Transverse colon (tissue), 4 donors: ENCODE results near the gene REG1B. TPM values are rescaled to one million over a fixed set of nuclear protein-coding genes. Genes with fewer than 3 reads are reported as not detected.
"Not testable (repeated sequence)": the region's sequence is repeated elsewhere in the genome, so short reads cannot be mapped to it uniquely, and the experiment has no call there.

Experiments
- DNase-seq: peaks from one replicate; pipeline ENCODE4 v3.0.0-alpha.2; 2019
- H3K27ac ChIP-seq, 4 donors: fragments of 200-600 bp; sonication (generic); 2 replicates each; pipeline ENCODE4 v1.5.1; 2016 to 2018; ENCODE audit warnings: inconsistent platforms in 4 of 4
- H3K27me3 ChIP-seq: fragments of 200-600 bp; sonication (generic); 2 replicates; pipeline ENCODE4 v1.5.1; 2017; ENCODE audit warnings: inconsistent platforms
- H3K36me3 ChIP-seq, 4 donors: fragments of 200-600 bp; sonication (generic); 2 replicates each; pipeline ENCODE4 v1.5.1; 2017 to 2019; ENCODE audit warnings: inconsistent platforms in 4 of 4
- H3K4me1 ChIP-seq, 4 donors: fragments of 200-600 bp; sonication (generic); 2 replicates each; pipeline ENCODE4 v1.5.1; 2017 to 2020; ENCODE audit warnings: inconsistent platforms in 4 of 4
- H3K4me3 ChIP-seq, 4 donors: fragments of 200-600 bp; sonication (generic); 1 replicate in 1 of 4; 2 replicates in 3 of 4; pipeline versions ENCODE4 v1.5.1 to v1.6.1; 2017 to 2019; ENCODE audit warnings: inconsistent platforms in 4 of 4
- H3K9me3 ChIP-seq, 2 donors: fragments of 200-600 bp; sonication (generic); 2 replicates each; pipeline ENCODE4 v1.5.1; 2017 to 2019; ENCODE audit warnings: inconsistent platforms in 2 of 2
- EP300 ChIP-seq: sonication (generic); formaldehyde crosslinking; IDR thresholded peaks from one replicate; pipeline ENCODE4 v1.6.1; 2017; ENCODE audit warnings: antibody characterized with exemption, low read depth
- POLR2A ChIP-seq: fragments of 450-650 bp; IDR thresholded peaks from one replicate; pipeline ENCODE4 v1.6.1; 2016; ENCODE audit warnings: antibody characterized with exemption, mild to moderate bottlenecking, moderate library complexity
- POLR2AphosphoS5 ChIP-seq, 3 donors: sonication (generic); formaldehyde crosslinking; IDR thresholded peaks; one replicate each; pipeline ENCODE4 v1.6.1; 2016; ENCODE audit warnings: antibody characterized with exemption in 3 of 3
- WGBS, 2 donors: methylation state at CpG; one replicate each; pipeline ENCODE4 v1.1.5; 2018; ENCODE audit warnings: low coverage in 1 of 2; 5-methylcytosine and 5-hydroxymethylcytosine counted together
- in situ Hi-C, 4 donors: fragments of 200-750 bp; cut with MboI; loops; one replicate each; pipeline versions ENCODE4 v1.15.0 to v1.15.1; 2017; ENCODE audit warnings: low sequenced_read_pairs in 3 of 4, low pct_ligation_motif_present in 1 of 4, low pct_unique_long_range_greater_than_20kb in 1 of 4
- intact Hi-C: fragments of 100-400 bp; cut with DNase I; formaldehyde crosslinking; loops from one replicate; pipeline ENCODE4 v1.15.1; 2023; ENCODE audit warnings: low total_unique reads
- total RNA-seq, 4 donors: library from RNA; depleted of rRNA; stranded (reverse); fragments of >200 nt; gene quantifications; one replicate each; pipeline ENCODE4 v1.1.0, GENCODE V29; 2016
- TF ChIP-seq, protein P1 (sequence below), 5 experiments: fragments of 200-600 bp in 3 of 5; fragments of 450-650 bp in 2 of 5; sonication (generic) in 3 of 5; IDR thresholded peaks; 1 replicate in 2 of 5; 2 replicates in 3 of 5; pipeline ENCODE4 v1.5.1; 2016 to 2017; ENCODE audit warnings: antibody characterized with exemption in 5 of 5, inconsistent platforms in 3 of 5, mild to moderate bottlenecking in 2 of 5, moderate library complexity in 1 of 5

Gene REG1B
- total RNA-seq, 4 donors from 2014 or later = not detected

DNA sequence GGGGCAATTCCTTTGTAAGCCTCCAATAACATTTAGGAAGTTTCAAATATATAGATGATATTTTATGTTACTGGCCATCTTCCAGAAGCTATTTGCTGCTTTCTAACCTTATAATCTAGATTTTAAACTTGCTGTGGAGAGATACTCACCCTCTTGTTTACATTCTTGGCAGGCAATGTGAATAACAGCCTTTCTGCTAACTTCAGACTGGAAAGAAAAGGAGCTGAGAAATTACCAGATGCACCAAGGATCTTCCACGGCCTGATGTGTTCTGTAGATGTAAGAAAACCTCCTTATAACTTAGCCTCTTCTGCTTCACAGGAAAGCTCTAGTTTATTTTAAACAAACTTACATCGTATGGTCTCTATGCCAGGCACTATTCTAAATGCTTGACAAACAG is 16.7 kb downstream of the REG1B start:
- H3K27ac ChIP-seq = no peak overlapping the region
- H3K27me3 ChIP-seq = no peaks in the 10 kb centered on the region
- H3K4me1 ChIP-seq = no peaks in the 10 kb centered on the region
- intact Hi-C loops (no loop called here), in situ Hi-C loops (no loop called here)
- H3K36me3 ChIP-seq = no peaks in the 10 kb centered on the region
- no peak overlapping the region for H3K4me3 ChIP-seq
- no peak for TF ChIP-seq POLR2AphosphoS5 (IDR thresholded peaks at IDR 0.05)
- TF ChIP-seq, protein P1, sequence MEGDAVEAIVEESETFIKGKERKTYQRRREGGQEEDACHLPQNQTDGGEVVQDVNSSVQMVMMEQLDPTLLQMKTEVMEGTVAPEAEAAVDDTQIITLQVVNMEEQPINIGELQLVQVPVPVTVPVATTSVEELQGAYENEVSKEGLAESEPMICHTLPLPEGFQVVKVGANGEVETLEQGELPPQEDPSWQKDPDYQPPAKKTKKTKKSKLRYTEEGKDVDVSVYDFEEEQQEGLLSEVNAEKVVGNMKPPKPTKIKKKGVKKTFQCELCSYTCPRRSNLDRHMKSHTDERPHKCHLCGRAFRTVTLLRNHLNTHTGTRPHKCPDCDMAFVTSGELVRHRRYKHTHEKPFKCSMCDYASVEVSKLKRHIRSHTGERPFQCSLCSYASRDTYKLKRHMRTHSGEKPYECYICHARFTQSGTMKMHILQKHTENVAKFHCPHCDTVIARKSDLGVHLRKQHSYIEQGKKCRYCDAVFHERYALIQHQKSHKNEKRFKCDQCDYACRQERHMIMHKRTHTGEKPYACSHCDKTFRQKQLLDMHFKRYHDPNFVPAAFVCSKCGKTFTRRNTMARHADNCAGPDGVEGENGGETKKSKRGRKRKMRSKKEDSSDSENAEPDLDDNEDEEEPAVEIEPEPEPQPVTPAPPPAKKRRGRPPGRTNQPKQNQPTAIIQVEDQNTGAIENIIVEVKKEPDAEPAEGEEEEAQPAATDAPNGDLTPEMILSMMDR (IDR thresholded peaks at IDR 0.05) = no peak
- no peak for TF ChIP-seq POLR2A
- no peak for TF ChIP-seq EP300
- H3K9me3 ChIP-seq = no peaks in the 10 kb centered on the region
- DNase-seq = no peak
- WGBS, 2 donors = 50 to 65% methylated on average over 2 of the region's 2 CpGs

DNA sequence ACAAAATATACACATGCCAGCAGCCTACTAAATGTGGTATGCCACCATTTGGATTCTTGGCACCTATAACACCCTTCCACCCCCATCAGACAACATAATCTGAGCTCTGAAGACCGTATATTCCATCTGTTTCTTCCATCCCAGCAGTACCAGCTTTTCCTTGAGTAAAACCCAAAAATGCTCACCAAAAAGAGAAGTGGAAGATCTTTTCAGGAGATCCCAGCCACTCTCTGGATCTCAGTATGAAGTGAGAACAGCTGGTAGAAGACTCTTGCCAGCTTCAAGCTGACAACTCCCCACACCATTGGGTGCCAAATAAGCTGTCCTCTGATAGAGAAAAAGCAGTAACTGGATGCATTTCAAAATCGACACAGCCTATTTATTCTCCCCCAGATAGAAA is 22.6 kb downstream of the REG1B start:
- no peaks in the 10 kb centered on the region for H3K27me3 ChIP-seq
- H3K27ac ChIP-seq = no peak overlapping the region
- DNase-seq = no peak
- in situ Hi-C loops (no loop called here), intact Hi-C loops (no loop called here)
- no peaks in the 10 kb centered on the region for H3K4me1 ChIP-seq
- WGBS, 2 donors = 73 to 80% methylated on average over 1 to 2 of the region's 2 CpGs
- TF ChIP-seq POLR2A (no peak), EP300 (no peak), POLR2AphosphoS5 (IDR thresholded peaks at IDR 0.05) (no peak)
- TF ChIP-seq, protein P1 (IDR thresholded peaks at IDR 0.05) = no peak
- no peaks in the 10 kb centered on the region for H3K36me3 ChIP-seq
- H3K4me3 ChIP-seq = no peak overlapping the region
- no peaks in the 10 kb centered on the region for H3K9me3 ChIP-seq

DNA sequence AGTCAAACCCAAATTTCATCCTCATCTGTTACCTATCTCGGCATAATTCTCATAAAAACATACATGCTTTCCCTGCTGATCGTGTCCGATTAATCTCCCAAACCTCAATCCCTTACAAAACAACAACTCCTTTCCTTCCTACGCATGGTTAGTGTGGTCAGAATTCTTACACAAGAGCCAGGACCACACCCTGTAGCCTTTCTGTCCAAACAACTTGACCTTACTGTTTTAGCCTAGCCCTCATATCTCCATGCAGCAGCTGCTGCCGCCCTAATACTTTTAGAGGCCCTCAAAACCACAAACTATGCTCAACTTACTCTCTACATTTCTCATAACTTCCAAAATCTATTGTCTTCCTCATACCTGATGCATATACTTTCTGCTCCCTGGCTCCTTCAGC is 33.0 kb downstream of the REG1B start:
- intact Hi-C loops, H3K4me3 ChIP-seq, in situ Hi-C loops, H3K27me3 ChIP-seq, H3K27ac ChIP-seq, H3K4me1 ChIP-seq, DNase-seq, H3K36me3 ChIP-seq, H3K9me3 ChIP-seq: not testable (repeated sequence)
- 79 to 96% methylated on average over 4 to 5 of the region's 5 CpGs for WGBS, 2 donors

DNA sequence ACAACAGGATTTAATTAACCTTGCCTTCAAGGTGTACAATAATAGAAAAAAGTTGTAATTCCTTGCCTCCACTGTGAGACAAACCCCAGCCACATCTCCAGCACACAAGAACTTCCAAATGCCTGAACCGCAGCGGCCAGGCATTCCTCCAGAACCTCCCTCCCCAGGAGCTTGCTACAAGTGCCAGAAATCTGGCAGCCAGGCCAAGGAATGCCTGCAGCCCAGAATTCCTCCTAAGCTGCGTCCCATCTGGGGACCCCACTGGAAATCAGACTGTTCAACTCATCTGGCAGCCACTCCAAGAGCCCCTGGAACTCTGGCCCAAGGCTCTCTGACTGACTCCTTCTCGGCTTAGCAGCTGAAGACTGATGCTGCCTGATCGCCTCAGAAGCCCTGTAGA is 34.3 kb downstream of the REG1B start:
- H3K27me3 ChIP-seq, DNase-seq, intact Hi-C loops, H3K4me3 ChIP-seq, H3K27ac ChIP-seq, H3K36me3 ChIP-seq, H3K4me1 ChIP-seq, in situ Hi-C loops, H3K9me3 ChIP-seq: not testable (repeated sequence)
- WGBS, 2 donors = 43% methylated on average over 5 of the region's 5 CpGs; no CpG with 5 or more reads in 1 of the 2 donors

DNA sequence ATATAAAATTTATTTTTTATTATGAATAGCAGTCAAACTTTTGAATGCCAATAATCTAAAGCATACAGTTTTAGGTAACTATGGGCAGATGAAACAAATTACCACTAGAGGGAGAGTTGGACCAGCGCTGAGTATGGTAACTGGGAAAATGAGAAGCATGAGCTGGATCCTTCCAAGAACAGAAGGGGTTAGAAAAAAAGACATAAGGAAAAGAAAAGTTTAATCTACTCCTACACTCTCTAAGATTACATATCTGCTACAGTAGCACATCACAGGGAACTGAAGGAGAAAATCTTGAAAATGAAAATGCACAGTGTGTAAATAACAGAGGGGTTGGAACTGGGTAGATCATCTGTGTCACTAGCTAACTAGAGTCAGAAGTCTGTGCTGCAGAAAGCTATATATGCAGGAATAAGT is 46.8 kb downstream of the REG1B start:
- H3K36me3 ChIP-seq = no peaks in the 10 kb centered on the region
- WGBS, 2 donors = 0 to 11% methylated on average over 1 of the region's 1 CpG
- no peak overlapping the region for H3K27ac ChIP-seq
- H3K4me3 ChIP-seq = no peak overlapping the region
- intact Hi-C loops = no loop called here
- in situ Hi-C loops = loop anchor here in 2 of 4 donors (10.0 kb wide), 1 partner anchor 184 kb away; no protein-coding TSS in a partner anchor
- DNase-seq = no peak
- H3K27me3 ChIP-seq = no peaks in the 10 kb centered on the region
- no peaks in the 10 kb centered on the region for H3K9me3 ChIP-seq
- H3K4me1 ChIP-seq = no peaks in the 10 kb centered on the region
- TF ChIP-seq, protein P1 (IDR thresholded peaks at IDR 0.05) = peak; percentile 24 to 50 (median 41)
- TF ChIP-seq POLR2AphosphoS5 (IDR thresholded peaks at IDR 0.05) = no peak
- no peak for TF ChIP-seq POLR2A
- TF ChIP-seq EP300 = no peak
